Measurements from ENCODE around the gene ZEB2.

ZEB2 gene

GRCh38 chr2:144502369-144502768 is 17.6 kb downstream of the ZEB2 start:
- Histone ChIP-seq H3K36me3 (ENCODE audit: control insufficient read depth in 1 of 2, insufficient read depth in 2 of 2, low read length in 2 of 2) (no peaks in the 10 kb centered on the region), H3K27ac (ENCODE audit: low read length) (peak overlapping the region; percentile 36), H3K27me3 (ENCODE audit: low read depth, low read length) (no peaks in the 10 kb centered on the region), H3K4me1 (ENCODE audit: control insufficient read depth in 1 of 2, insufficient read depth in 2 of 2, low read length in 2 of 2) (peaks cover 6 to 22% of the 10 kb centered on the region in 2 donors), H3K9me3 (ENCODE audit: control insufficient read depth in 1 of 2, low read length in 2 of 2) (no peaks in the 10 kb centered on the region), H3K4me3 (ENCODE audit: low read depth in 1 of 2, low read length in 2 of 2) (no peak overlapping the region)

- no peak overlapping the region for H3K27ac ChIP-seq (ENCODE audit: low read length)
- H3K9me3 ChIP-seq (ENCODE audit: control insufficient read depth in 1 of 2, low read length in 2 of 2) = no peaks in the 10 kb centered on the region
- no peaks in the 10 kb centered on the region for H3K27me3 ChIP-seq (ENCODE audit: low read depth, low read length)
- H3K36me3 ChIP-seq (ENCODE audit: control insufficient read depth in 1 of 2, insufficient read depth in 2 of 2, low read length in 2 of 2) = no peaks in the 10 kb centered on the region
- peaks cover 6 to 22% of the 10 kb centered on the region in 2 donors for H3K4me1 ChIP-seq (ENCODE audit: control insufficient read depth in 1 of 2, insufficient read depth in 2 of 2, low read length in 2 of 2)
- no peak overlapping the region for H3K4me3 ChIP-seq (ENCODE audit: low read depth in 1 of 2, low read length in 2 of 2)
Measured at GRCh38 chr2:144501627-144502026, 18.3 kb downstream of the ZEB2 start.

GRCh38 chr2:144501118-144501517 is 18.8 kb downstream of the ZEB2 start:
- Histone ChIP-seq H3K9me3 (ENCODE audit: control insufficient read depth in 1 of 2, low read length in 2 of 2) (no peaks in the 10 kb centered on the region), H3K27ac (ENCODE audit: low read length) (no peak overlapping the region), H3K36me3 (ENCODE audit: control insufficient read depth in 1 of 2, insufficient read depth in 2 of 2, low read length in 2 of 2) (no peaks in the 10 kb centered on the region), H3K27me3 (ENCODE audit: low read depth, low read length) (no peaks in the 10 kb centered on the region), H3K4me3 (ENCODE audit: low read depth in 1 of 2, low read length in 2 of 2) (no peak overlapping the region), H3K4me1 (ENCODE audit: control insufficient read depth in 1 of 2, insufficient read depth in 2 of 2, low read length in 2 of 2) (peaks cover 6 to 24% of the 10 kb centered on the region in 2 donors)

GRCh38 chr2:144500563-144500962 is 19.4 kb downstream of the ZEB2 start:
- peaks cover under 1 to 29% of the 10 kb centered on the region in 2 donors for H3K4me1 ChIP-seq (ENCODE audit: control insufficient read depth in 1 of 2, insufficient read depth in 2 of 2, low read length in 2 of 2)
- no peaks in the 10 kb centered on the region for H3K9me3 ChIP-seq (ENCODE audit: control insufficient read depth in 1 of 2, low read length in 2 of 2)
- H3K27me3 ChIP-seq (ENCODE audit: low read depth, low read length) = no peaks in the 10 kb centered on the region
- no peak overlapping the region for H3K27ac ChIP-seq (ENCODE audit: low read length)
- no peaks in the 10 kb centered on the region for H3K36me3 ChIP-seq (ENCODE audit: control insufficient read depth in 1 of 2, insufficient read depth in 2 of 2, low read length in 2 of 2)
- no peak overlapping the region for H3K4me3 ChIP-seq (ENCODE audit: low read depth in 1 of 2, low read length in 2 of 2)

- no peaks in the 10 kb centered on the region for H3K36me3 ChIP-seq (ENCODE audit: control insufficient read depth in 1 of 2, insufficient read depth in 2 of 2, low read length in 2 of 2)
- H3K9me3 ChIP-seq (ENCODE audit: control insufficient read depth in 1 of 2, low read length in 2 of 2) = no peaks in the 10 kb centered on the region
- peaks cover 0 to 25% of the 10 kb centered on the region in 2 donors for H3K4me1 ChIP-seq (ENCODE audit: control insufficient read depth in 1 of 2, insufficient read depth in 2 of 2, low read length in 2 of 2)
- peak overlapping the region; percentile 13 for H3K27ac ChIP-seq (ENCODE audit: low read length)
- no peak overlapping the region for H3K4me3 ChIP-seq (ENCODE audit: low read depth in 1 of 2, low read length in 2 of 2)
- H3K27me3 ChIP-seq (ENCODE audit: low read depth, low read length) = no peaks in the 10 kb centered on the region
Measured at GRCh38 chr2:144498277-144498676, 21.6 kb downstream of the ZEB2 start.

- Histone ChIP-seq H3K4me1 (ENCODE audit: control insufficient read depth in 1 of 2, insufficient read depth in 2 of 2, low read length in 2 of 2) (peaks cover 0 to 25% of the 10 kb centered on the region in 2 donors), H3K27me3 (ENCODE audit: low read depth, low read length) (no peaks in the 10 kb centered on the region), H3K4me3 (ENCODE audit: low read depth in 1 of 2, low read length in 2 of 2) (no peak overlapping the region), H3K9me3 (ENCODE audit: control insufficient read depth in 1 of 2, low read length in 2 of 2) (no peaks in the 10 kb centered on the region), H3K36me3 (ENCODE audit: control insufficient read depth in 1 of 2, insufficient read depth in 2 of 2, low read length in 2 of 2) (no peaks in the 10 kb centered on the region), H3K27ac (ENCODE audit: low read length) (peak overlapping the region; percentile 16)
Measured at GRCh38 chr2:144496977-144497598, 22.8 kb downstream of the ZEB2 start.

- H3K27ac ChIP-seq (ENCODE audit: low read length) = peak overlapping the region; percentile 16
- H3K27me3 ChIP-seq (ENCODE audit: low read depth, low read length) = no peaks in the 10 kb centered on the region
- H3K9me3 ChIP-seq (ENCODE audit: control insufficient read depth in 1 of 2, low read length in 2 of 2) = no peaks in the 10 kb centered on the region
- no peak overlapping the region for H3K4me3 ChIP-seq (ENCODE audit: low read depth in 1 of 2, low read length in 2 of 2)
- peaks cover 0 to 25% of the 10 kb centered on the region in 2 donors for H3K4me1 ChIP-seq (ENCODE audit: control insufficient read depth in 1 of 2, insufficient read depth in 2 of 2, low read length in 2 of 2)
- no peaks in the 10 kb centered on the region for H3K36me3 ChIP-seq (ENCODE audit: control insufficient read depth in 1 of 2, insufficient read depth in 2 of 2, low read length in 2 of 2)
Measured at GRCh38 chr2:144496092-144496976, 23.6 kb downstream of the ZEB2 start.

- H3K4me1 ChIP-seq (ENCODE audit: control insufficient read depth in 1 of 2, insufficient read depth in 2 of 2, low read length in 2 of 2) = peaks cover 0 to 19% of the 10 kb centered on the region in 2 donors
- H3K36me3 ChIP-seq (ENCODE audit: control insufficient read depth in 1 of 2, insufficient read depth in 2 of 2, low read length in 2 of 2) = peaks cover 0 to 5% of the 10 kb centered on the region in 2 donors
- no peaks in the 10 kb centered on the region for H3K9me3 ChIP-seq (ENCODE audit: control insufficient read depth in 1 of 2, low read length in 2 of 2)
- no peak overlapping the region for H3K4me3 ChIP-seq (ENCODE audit: low read depth in 1 of 2, low read length in 2 of 2)
- peak overlapping the region; percentile 57 for H3K27ac ChIP-seq (ENCODE audit: low read length)
- H3K27me3 ChIP-seq (ENCODE audit: low read depth, low read length) = no peaks in the 10 kb centered on the region
Measured at GRCh38 chr2:144495227-144496091, 24.5 kb downstream of the ZEB2 start.

GRCh38 chr2:144493027-144493809 is 26.7 kb downstream of the ZEB2 start:
- Histone ChIP-seq H3K36me3 (ENCODE audit: control insufficient read depth in 1 of 2, insufficient read depth in 2 of 2, low read length in 2 of 2) (peaks cover 0 to 5% of the 10 kb centered on the region in 2 donors), H3K27ac (ENCODE audit: low read length) (no peak overlapping the region), H3K27me3 (ENCODE audit: low read depth, low read length) (no peaks in the 10 kb centered on the region), H3K4me1 (ENCODE audit: control insufficient read depth in 1 of 2, insufficient read depth in 2 of 2, low read length in 2 of 2) (peaks cover 0 to 12% of the 10 kb centered on the region in 2 donors), H3K4me3 (ENCODE audit: low read depth in 1 of 2, low read length in 2 of 2) (no peak overlapping the region), H3K9me3 (ENCODE audit: control insufficient read depth in 1 of 2, low read length in 2 of 2) (no peaks in the 10 kb centered on the region)

- peaks cover 0 to 8% of the 10 kb centered on the region in 2 donors for H3K4me1 ChIP-seq (ENCODE audit: control insufficient read depth in 1 of 2, insufficient read depth in 2 of 2, low read length in 2 of 2)
- H3K36me3 ChIP-seq (ENCODE audit: control insufficient read depth in 1 of 2, insufficient read depth in 2 of 2, low read length in 2 of 2) = peaks cover 0 to 5% of the 10 kb centered on the region in 2 donors
- H3K4me3 ChIP-seq (ENCODE audit: low read depth in 1 of 2, low read length in 2 of 2) = no peak overlapping the region
- H3K27ac ChIP-seq (ENCODE audit: low read length) = no peak overlapping the region
- H3K27me3 ChIP-seq (ENCODE audit: low read depth, low read length) = no peaks in the 10 kb centered on the region
- H3K9me3 ChIP-seq (ENCODE audit: control insufficient read depth in 1 of 2, low read length in 2 of 2) = no peaks in the 10 kb centered on the region
Measured at GRCh38 chr2:144490857-144491256, 29.1 kb downstream of the ZEB2 start.
